ENCODE measurements around the gene GH1. TPM values are rescaled to one million over a fixed set of nuclear protein-coding genes. Genes with fewer than 3 reads are reported as not detected.
"Not testable (repeated sequence)": the region's sequence is repeated elsewhere in the genome, so short reads cannot be mapped to it uniquely, and the experiment has no call there.

Gene GH1
- total RNA-seq, 1 donor from 2014 or later = not detected

GRCh38 chr17:63880706-63881105 is 37.9 kb downstream of the GH1 start:
- Histone ChIP-seq H3K27ac (no peak overlapping the region), H3K27me3 (no peaks in the 10 kb centered on the region), H3K4me1 (no peaks in the 10 kb centered on the region), H3K4me3 (no peak overlapping the region), H3K9me3 (no peaks in the 10 kb centered on the region), H3K36me3 (no peaks in the 10 kb centered on the region)
- intact Hi-C loops (cut with DNase I) = no loop called here
- TF ChIP-seq, protein P1, sequence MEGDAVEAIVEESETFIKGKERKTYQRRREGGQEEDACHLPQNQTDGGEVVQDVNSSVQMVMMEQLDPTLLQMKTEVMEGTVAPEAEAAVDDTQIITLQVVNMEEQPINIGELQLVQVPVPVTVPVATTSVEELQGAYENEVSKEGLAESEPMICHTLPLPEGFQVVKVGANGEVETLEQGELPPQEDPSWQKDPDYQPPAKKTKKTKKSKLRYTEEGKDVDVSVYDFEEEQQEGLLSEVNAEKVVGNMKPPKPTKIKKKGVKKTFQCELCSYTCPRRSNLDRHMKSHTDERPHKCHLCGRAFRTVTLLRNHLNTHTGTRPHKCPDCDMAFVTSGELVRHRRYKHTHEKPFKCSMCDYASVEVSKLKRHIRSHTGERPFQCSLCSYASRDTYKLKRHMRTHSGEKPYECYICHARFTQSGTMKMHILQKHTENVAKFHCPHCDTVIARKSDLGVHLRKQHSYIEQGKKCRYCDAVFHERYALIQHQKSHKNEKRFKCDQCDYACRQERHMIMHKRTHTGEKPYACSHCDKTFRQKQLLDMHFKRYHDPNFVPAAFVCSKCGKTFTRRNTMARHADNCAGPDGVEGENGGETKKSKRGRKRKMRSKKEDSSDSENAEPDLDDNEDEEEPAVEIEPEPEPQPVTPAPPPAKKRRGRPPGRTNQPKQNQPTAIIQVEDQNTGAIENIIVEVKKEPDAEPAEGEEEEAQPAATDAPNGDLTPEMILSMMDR (IDR thresholded peaks at IDR 0.05) = no peak
- ATAC-seq (no peak), DNase-seq (no peak)

DNA sequence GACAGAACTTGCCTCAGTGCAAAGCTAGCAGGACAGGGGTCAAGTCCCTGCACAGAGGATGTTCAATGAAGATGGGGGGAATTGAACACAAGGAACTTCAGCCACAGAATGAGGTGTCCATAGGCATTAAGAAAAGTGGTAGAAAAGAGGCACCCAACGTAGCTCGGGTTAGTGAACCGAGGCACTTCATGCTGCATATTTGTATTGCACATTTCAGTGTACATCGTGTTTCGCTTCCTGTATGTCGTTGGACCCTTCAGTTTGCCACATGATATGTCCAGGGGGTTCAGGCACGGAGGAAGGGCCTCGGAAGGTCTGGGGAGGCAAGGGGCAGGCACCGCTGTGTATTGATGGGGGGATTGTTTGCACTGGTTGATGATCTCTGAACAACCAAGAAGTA is 40.2 kb downstream of the GH1 start:
- H3K4me1 ChIP-seq; H3K9me3 ChIP-seq; ATAC-seq; H3K4me3 ChIP-seq; H3K27me3 ChIP-seq; intact Hi-C loops (cut with DNase I); H3K27ac ChIP-seq; DNase-seq; H3K36me3 ChIP-seq: not testable (repeated sequence)

GRCh38 chr17:63874693-63875092 is 43.9 kb downstream of the GH1 start:
- H3K4me3 ChIP-seq; H3K27ac ChIP-seq; H3K27me3 ChIP-seq; ATAC-seq; intact Hi-C loops (cut with DNase I); H3K36me3 ChIP-seq; DNase-seq; H3K9me3 ChIP-seq; H3K4me1 ChIP-seq: not testable (repeated sequence)

DNA sequence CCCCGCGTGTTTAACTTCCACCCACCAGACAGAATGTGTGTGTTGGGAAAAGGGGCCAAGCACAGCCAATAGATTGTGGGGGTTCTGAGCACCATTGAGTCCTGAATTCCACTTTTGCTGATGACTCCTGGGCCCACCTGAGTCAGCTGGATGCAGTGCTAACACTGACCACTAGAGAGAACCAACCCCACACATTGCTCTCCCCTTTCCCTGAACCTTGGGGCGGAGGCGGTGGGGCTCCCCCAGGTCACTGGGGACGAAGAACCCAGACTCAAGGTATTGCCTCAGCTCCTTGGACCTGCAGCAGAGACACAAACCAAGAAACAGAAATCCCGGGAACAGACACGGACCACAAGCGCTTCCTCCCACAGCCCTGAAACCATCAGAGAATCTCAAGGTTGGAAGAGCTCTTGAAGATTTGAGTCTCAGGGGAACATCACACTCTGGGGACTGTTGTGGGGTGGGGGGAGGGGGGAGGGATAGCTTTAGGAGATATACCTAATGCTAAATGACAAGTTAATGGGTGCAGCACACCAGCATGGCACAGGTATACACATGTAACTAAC is 44.5 kb downstream of the GH1 start:
- H3K4me3 ChIP-seq; H3K4me1 ChIP-seq; intact Hi-C loops (cut with DNase I); H3K27ac ChIP-seq; DNase-seq; H3K9me3 ChIP-seq; H3K36me3 ChIP-seq; ATAC-seq; H3K27me3 ChIP-seq: not testable (repeated sequence)

DNA sequence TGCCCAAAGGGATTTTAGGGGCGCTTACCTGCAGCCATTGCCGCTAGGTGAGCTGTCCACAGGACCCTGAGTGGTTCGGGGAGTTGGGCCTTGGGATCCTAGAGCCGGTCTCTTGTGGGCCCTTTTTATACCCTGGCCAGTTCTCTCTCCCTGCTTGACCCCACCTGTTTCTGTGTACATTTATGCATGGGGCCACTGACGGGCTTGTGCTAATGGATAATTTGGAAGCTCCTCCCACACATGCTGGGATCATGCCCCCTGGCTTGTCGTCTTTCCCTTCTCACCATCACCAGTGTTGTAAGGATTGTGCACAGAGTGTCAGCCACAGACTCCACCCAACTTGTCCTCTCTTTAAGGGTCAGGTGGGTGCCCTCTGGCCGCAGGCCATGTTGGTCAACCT is 45.1 kb downstream of the GH1 start, which contains the start of gene CSH2:
Gene CSH2, minus strand, starts transcription at position 101 of the 400 bp plus-strand sequence. Its CDS starts 63 bp downstream, at position 38.
- H3K4me3 ChIP-seq; ATAC-seq; intact Hi-C loops (cut with DNase I); DNase-seq; H3K27ac ChIP-seq; H3K27me3 ChIP-seq; H3K4me1 ChIP-seq; H3K36me3 ChIP-seq; H3K9me3 ChIP-seq: not testable (repeated sequence)

DNA sequence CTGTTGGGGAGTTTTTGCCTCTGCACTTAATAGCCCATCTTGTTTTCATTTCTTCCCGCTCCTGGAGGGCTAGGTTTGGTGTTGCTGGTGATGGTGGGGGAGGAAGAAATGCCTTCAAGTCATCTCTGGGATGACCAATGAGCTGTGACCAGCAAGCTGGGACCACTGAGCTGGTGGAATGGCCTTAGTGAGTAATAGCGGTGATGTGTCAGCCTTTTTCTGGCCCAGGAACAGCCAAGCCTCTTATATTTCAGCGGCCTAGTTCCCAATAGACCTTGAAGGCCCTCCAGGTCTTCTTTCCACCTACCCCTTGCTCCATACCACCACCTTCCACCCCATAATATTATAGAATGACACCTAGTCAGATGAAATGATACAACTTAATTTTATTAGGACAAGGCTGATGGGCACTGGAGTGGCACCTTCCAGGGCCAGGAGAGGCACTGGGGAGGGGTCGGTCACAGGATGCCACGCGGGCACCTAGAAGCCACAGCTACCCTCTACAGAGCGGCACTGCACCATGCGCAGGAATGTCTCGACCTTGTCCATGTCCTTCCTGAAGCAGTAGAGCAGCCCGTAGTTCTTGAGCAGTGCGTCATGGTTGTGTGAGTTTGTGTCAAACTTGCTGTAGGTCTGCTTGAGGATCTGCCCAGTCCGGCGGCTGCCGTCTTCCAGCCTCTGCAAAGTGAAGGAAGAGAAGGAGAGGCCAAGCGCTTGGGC is 46.8 kb downstream of the GH1 start:
- ATAC-seq; H3K36me3 ChIP-seq; H3K4me1 ChIP-seq; H3K9me3 ChIP-seq; H3K4me3 ChIP-seq; intact Hi-C loops (cut with DNase I); H3K27me3 ChIP-seq; H3K27ac ChIP-seq; DNase-seq: not testable (repeated sequence)

DNA sequence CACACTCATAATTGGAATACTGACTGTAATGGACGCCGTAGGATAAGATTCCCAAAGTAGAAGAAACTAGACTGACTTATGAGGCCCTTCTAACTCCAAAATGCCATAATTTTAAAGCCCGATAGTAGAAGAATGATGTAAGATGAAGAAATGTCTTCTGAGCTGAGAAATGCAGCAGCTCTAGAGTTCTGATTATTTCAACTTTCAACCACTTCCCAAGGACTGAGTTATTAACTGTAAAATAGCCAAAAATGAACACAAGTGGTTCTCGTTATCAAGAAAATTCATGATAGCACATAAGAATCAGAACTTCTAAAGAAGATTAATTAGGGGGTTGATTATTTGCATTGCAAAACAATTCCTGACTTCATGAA is 48.4 kb downstream of the GH1 start:
- intact Hi-C loops (cut with DNase I); ATAC-seq; H3K4me3 ChIP-seq; H3K27me3 ChIP-seq; H3K9me3 ChIP-seq; H3K36me3 ChIP-seq; H3K4me1 ChIP-seq; H3K27ac ChIP-seq; DNase-seq: not testable (repeated sequence)

- intact Hi-C loops (cut with DNase I); H3K4me1 ChIP-seq; H3K27me3 ChIP-seq; H3K36me3 ChIP-seq; H3K27ac ChIP-seq; H3K9me3 ChIP-seq; H3K4me3 ChIP-seq; DNase-seq: not testable (repeated sequence)
- peak; percentile 58 for ATAC-seq
Observed at GRCh38 chr17:63869491-63870291, 48.9 kb downstream of the GH1 start.

Other genes starting within 250 kb of the GH1 start
- 22.9 TPM for gene LIMD2, start 218.7 kb downstream of the GH1 start, total RNA-seq
- 30.2 TPM for gene STRADA, start 177.0 kb downstream of the GH1 start, total RNA-seq
- gene CCDC47, start 145.2 kb downstream of the GH1 start, total RNA-seq = 91.4 TPM
- gene DDX42, start 144.7 kb downstream of the GH1 start, total RNA-seq = 93.8 TPM
- 105 TPM for gene PSMC5, start 91.4 kb downstream of the GH1 start, total RNA-seq
- gene FTSJ3, start 91.2 kb downstream of the GH1 start, total RNA-seq = 39.4 TPM
- 74.6 TPM for gene SMARCD2, start 76.2 kb downstream of the GH1 start, total RNA-seq
- not detected for gene CSH2, start 45.2 kb downstream of the GH1 start, total RNA-seq
- not detected for gene GH2, start 36.9 kb downstream of the GH1 start, total RNA-seq
- not detected for gene CSH1, start 22.3 kb downstream of the GH1 start, total RNA-seq
- gene CSHL1, start 7.6 kb downstream of the GH1 start, total RNA-seq = not detected
- 4.7 TPM for gene CD79B, start 13.5 kb upstream of the GH1 start, total RNA-seq
- not detected for gene SCN4A, start 54.1 kb upstream of the GH1 start, total RNA-seq
- gene PRR29, start 79.5 kb upstream of the GH1 start, total RNA-seq = 0.43 TPM
- gene ICAM2, start 101.8 kb upstream of the GH1 start, total RNA-seq = 70.5 TPM
- gene ERN1, start 211.3 kb upstream of the GH1 start, total RNA-seq = 52.6 TPM

Data from upper lobe of right lung (tissue), 1 donor.